K562 (cell line): ENCODE data around the gene DEGS1. TPM values are rescaled to one million over a fixed set of nuclear protein-coding genes. Genes with fewer than 3 reads are reported as not detected.

Experiments used
- ATAC-seq: fragments of 200-7000 bp; cut with Tn5 transposase; 3 replicates; pipeline ENCODE4 v1.9.1; 2020; ENCODE audit warnings: moderate library complexity
- BruUV-seq: library from RNA; stranded (reverse); fragments of 400-500 nt; replicated peaks from 2 replicates; lab custom pipeline; 2021; lab: Mats Ljungman, UMichigan
- CTCF ChIA-PET: fragments of 300-600 bp; formaldehyde crosslinking; extraction: SDS; loops from one replicate; lab custom pipeline; 2021; ENCODE audit warnings: low intra/inter-chr PET ratio; lab: Yijun Ruan, JAX
- POLR2A ChIA-PET: fragments of 300-600, 350-650 bp; sonication (Branson Sonifier 250); formaldehyde crosslinking; extraction: SDS; loops from one replicate; lab custom pipeline; 2021; ENCODE audit warnings: antibody characterized with exemption, inconsistent platforms; lab: Yijun Ruan, JAX
- DNase-seq, 4 experiments: peaks; one replicate each; pipeline versions ENCODE4 v3.0.0 to v3.0.0-alpha.2; 2011 to 2018; ENCODE audit warnings: low spot score in 3 of 4, mixed read lengths in 3 of 4; ENCODE audit errors: extremely low read depth in 1 of 4
- FAIRE-seq: peaks from 2 replicates; lab custom pipeline; 2011; peaks lifted over from hg19 to GRCh38; lab: Jason Lieb, UNC
- H2AFZ ChIP-seq: 2 replicates; pipeline ENCODE4 v1.6.0; 2011; ENCODE audit warnings: low read depth, low read length, control low read depth, inconsistent platforms
- H3K27ac ChIP-seq: fragments of 200-600 bp; 3 replicates; pipeline ENCODE4 v1.8.0; 2011; ENCODE audit warnings: low read depth, mild to moderate bottlenecking, control low read depth, inconsistent platforms, low read length, moderate library complexity, mixed read lengths; ENCODE audit errors: extremely low read depth
- H3K27me3 ChIP-seq, 2 experiments: fragments of 300-600 bp in 1 of 2; 2 replicates in 1 of 2; 3 replicates in 1 of 2; pipeline versions ENCODE4 v1.6.0 to v1.8.0; 2011; ENCODE audit warnings: inconsistent platforms in 2 of 2, low read length in 2 of 2, mild to moderate bottlenecking in 1 of 2, mixed read lengths in 1 of 2, moderate library complexity in 1 of 2; ENCODE audit not compliant: control insufficient read depth in 2 of 2, insufficient read depth in 2 of 2
- H3K36me3 ChIP-seq: fragments of 300-600 bp; 3 replicates; pipeline ENCODE4 v1.8.0; 2011; ENCODE audit warnings: mild to moderate bottlenecking, low read length, inconsistent platforms; ENCODE audit not compliant: control insufficient read depth, insufficient read depth
- H3K4me1 ChIP-seq, 2 experiments: fragments of 200-600 bp in 1 of 2; replicated peaks in 1 of 2; 2 replicates in 1 of 2; 3 replicates in 1 of 2; pipeline versions ENCODE4 v1.5.1 to v1.8.0; 2011; ENCODE audit warnings: inconsistent platforms in 2 of 2, low read length in 2 of 2, mild to moderate bottlenecking in 1 of 2, mixed read lengths in 1 of 2, moderate library complexity in 1 of 2; ENCODE audit not compliant: control insufficient read depth in 2 of 2, insufficient read depth in 2 of 2
- H3K4me2 ChIP-seq: 2 replicates; pipeline ENCODE4 v1.6.1; 2011; ENCODE audit warnings: low read length, control low read depth, inconsistent platforms, mixed read lengths; ENCODE audit not compliant: insufficient read depth
- H3K4me3 ChIP-seq: fragments of 200-600 bp; sonication (generic), shearing (Covaris generic); 2 replicates; pipeline ENCODE4 v1.5.1; 2016; ENCODE audit warnings: control low read depth, inconsistent platforms
- H3K79me2 ChIP-seq: fragments of 200-600 bp; 3 replicates; pipeline ENCODE4 v1.8.0; 2011; ENCODE audit warnings: low read length, inconsistent platforms; ENCODE audit not compliant: control insufficient read depth, insufficient read depth
- H3K9ac ChIP-seq, 2 experiments: 2 replicates each; pipeline versions ENCODE4 v1.6.0 to v1.6.1; 2011; ENCODE audit warnings: low read depth in 2 of 2, low read length in 2 of 2, control low read depth in 1 of 2, inconsistent platforms in 1 of 2, mild to moderate bottlenecking in 1 of 2, mixed read lengths in 1 of 2; ENCODE audit not compliant: insufficient read depth in 1 of 2
- H3K9me1 ChIP-seq: one replicate; pipeline ENCODE4 v1.6.0; 2011; ENCODE audit warnings: inconsistent platforms, mild to moderate bottlenecking, low read length, moderate library complexity; ENCODE audit not compliant: control insufficient read depth, insufficient read depth
- H3K9me3 ChIP-seq: replicated peaks from 2 replicates; pipeline ENCODE4 v1.5.1; 2011; ENCODE audit warnings: low read depth, low read length, inconsistent platforms; ENCODE audit not compliant: control insufficient read depth, insufficient read depth
- H4K20me1 ChIP-seq: replicated peaks from 2 replicates; pipeline ENCODE4 v1.6.1; 2011; ENCODE audit warnings: low read length, inconsistent platforms, mixed read lengths; ENCODE audit not compliant: control insufficient read depth, insufficient read depth
- ATF1 ChIP-seq, 2 experiments: fragments of 450-650 bp in 1 of 2; IDR thresholded peaks; 2 replicates each; pipeline ENCODE4 v1.6.1; 2016; ENCODE audit warnings: missing compliant biosample characterization in 1 of 2, missing genetic modification characterization in 1 of 2
- CHD1 ChIP-seq: fragments of 200-600 bp; sonication (generic); IDR thresholded peaks from one replicate; pipeline ENCODE4 v1.6.1; 2012; ENCODE audit warnings: mild to moderate bottlenecking, moderate library complexity, low read length, inconsistent platforms
- EWSR1 ChIP-seq: fragments of 450-650 bp; IDR thresholded peaks from 2 replicates; pipeline ENCODE4 v1.6.1; 2018; ENCODE audit warnings: borderline replicate concordance, mild to moderate bottlenecking, low read depth, moderate library complexity; ENCODE audit not compliant: partially characterized antibody
- FOXP1 ChIP-seq: sonication (generic); formaldehyde crosslinking; IDR thresholded peaks from 2 replicates; pipeline ENCODE4 v1.8.0; 2022; ENCODE audit warnings: mild to moderate bottlenecking, missing genetic modification reagents
- HCFC1 ChIP-seq: IDR thresholded peaks from 2 replicates; pipeline ENCODE4 v1.6.1; 2012; ENCODE audit warnings: low read depth, low read length, improper control_type of control experiment
- NFIC ChIP-seq: fragments of 450-650 bp; IDR thresholded peaks from 2 replicates; pipeline ENCODE4 v1.6.1; 2017; ENCODE audit warnings: mild to moderate bottlenecking, inconsistent platforms
- NFXL1 ChIP-seq: fragments of 450-650 bp; formaldehyde crosslinking; IDR thresholded peaks from 2 replicates; pipeline ENCODE4 v1.4.0; 2021; ENCODE audit warnings: mild to moderate bottlenecking
- NFYB ChIP-seq: IDR thresholded peaks from 2 replicates; pipeline ENCODE4 v1.6.1; 2011; ENCODE audit warnings: mild to moderate bottlenecking, moderate library complexity; ENCODE audit not compliant: insufficient read length; ENCODE audit errors: extremely low read depth
- SETDB1 ChIP-seq: IDR thresholded peaks from one replicate; pipeline ENCODE4 v1.6.1; 2012; ENCODE audit warnings: low read length, control low read depth, inconsistent platforms
- SPI1 ChIP-seq: IDR thresholded peaks from 2 replicates; pipeline ENCODE4 v1.6.1; 2011; ENCODE audit warnings: low read depth, low read length, control low read depth, borderline replicate concordance
- ZNF609 ChIP-seq: sonication (generic); formaldehyde crosslinking; IDR thresholded peaks from 2 replicates; pipeline ENCODE4 v1.8.1; 2023; ENCODE audit warnings: missing genetic modification reagents, mild to moderate bottlenecking, borderline replicate concordance
- WGBS: fragments of 100-300 bp; shearing (Covaris generic); methylation state at CpG from one replicate; pipeline ENCODE4 v1.1.6; 2016; ENCODE audit warnings: low coverage, mixed read lengths; ENCODE audit not compliant: insufficient coverage; ENCODE audit errors: missing lambda C conversion rate; 5-methylcytosine and 5-hydroxymethylcytosine counted together
- in situ Hi-C: fragments of 300-500 bp; cut with MboI; formaldehyde crosslinking; loops from 4 replicates; pipeline ENCODE4 v1.15.0; 2018; ENCODE audit warnings: inconsistent platforms, mixed read lengths
- intact Hi-C: fragments of 100-400 bp; cut with micrococcal nuclease; formaldehyde crosslinking; loops from 2 replicates; pipeline ENCODE4 v1.14.2; 2022
- polyA plus RNA-seq, 8 experiments: library from polyadenylated mRNA; depleted of rRNA in 4 of 8; stranded (reverse) in 5 of 8; unstranded in 3 of 8; fragments of >200 nt; fragmentation: Nextera tagmentation in 2 of 8; fragmentation: Illumina TruSeq in 1 of 8; extraction: Ambion mirVana in 2 of 8; extraction: Trizol in 1 of 8; gene quantifications; 2 replicates each; pipeline versions ENCODE4 v1.2.1 to v1.2.3, GENCODE V29; 2011 to 2014; ENCODE audit warnings: inconsistent platforms in 1 of 8, missing spikeins in 1 of 8
- total RNA-seq, 7 experiments: library from RNA; depleted of rRNA in 6 of 7; stranded (reverse); fragments of >200 nt in 6 of 7; fragmentation: Illumina TruSeq in 2 of 7; extraction: Trizol in 2 of 7; gene quantifications; 2 replicates each; pipeline versions ENCODE4 v1.2.1 to v1.2.3, GENCODE V29; 2011 to 2021; ENCODE audit warnings: low replicate concordance in 1 of 7
- TF ChIP-seq, protein P1 (sequence below): conservative IDR thresholded peaks from 2 replicates; pipeline ENCODE4 v1.6.1; 2011; ENCODE audit warnings: low read depth, mild to moderate bottlenecking, low read length; ENCODE audit not compliant: control insufficient read depth
- TF ChIP-seq, protein P2 (sequence below): IDR thresholded peaks from 2 replicates; pipeline ENCODE4 v1.6.1; 2011; ENCODE audit not compliant: insufficient read length; ENCODE audit errors: extremely low read depth

The DEGS1 gene
- total and polyA plus RNA-seq, 9 of the 15 experiments (the other 6 are each of a cell fraction or from before 2014, with no cell fraction given), result 12.3 to 95.0 (median 38.8) TPM

GRCh38 chr1:224170748-224171478 lies 12.1 kb upstream of the DEGS1 start:
- intact Hi-C loops, result no loop called here
- Histone ChIP-seq H3K9me3 (peaks cover 3% of the 10 kb centered on the region; the same call in 1 of the 2 replicates), H3K36me3 (no peaks in the 10 kb centered on the region), H3K27ac (no peak overlapping the region), H3K4me2 (no peak overlapping the region), H4K20me1 (no peaks in the 10 kb centered on the region), H3K9me1 (no peaks in the 10 kb centered on the region), H3K4me3 (no peak overlapping the region), H3K9ac (no peak overlapping the region), H2AFZ (no peak overlapping the region), H3K79me2 (no peaks in the 10 kb centered on the region), H3K27me3 (no peaks in the 10 kb centered on the region), H3K4me1 (no peaks in the 10 kb centered on the region; a peak in 2 of 5 replicates)
- FAIRE-seq (no peak), ATAC-seq (peak; percentile 27), DNase-seq (peak in 2 of 4 experiments; percentile 31 to 32)
- WGBS, result 70% methylated on average over 7 of the region's 9 CpGs
- in situ Hi-C loops, result no loop called here
- no TSS peak for BruUV-seq
- ChIA-PET CTCF (no interaction called here), POLR2A (interaction anchor here (0.9 to 2.1 kb wide), 2 partner anchors 8 to 11 kb away, joined by 3 to 9 read pairs; no protein-coding TSS in a partner anchor)
- TF ChIP-seq ATF1 (CRISPR knock-in tag; IDR thresholded peaks at IDR 0.05) (no peak), ATF1 (tag; IDR thresholded peaks at IDR 0.05) (no peak), SPI1 (no peak), FOXP1 (CRISPR knock-in tag) (no peak), NFYB (no peak), HCFC1 (0 out of 2 replicates have a peak, but pooled peaks have one; percentile 17), NFXL1 (no peak), EWSR1 (no peak), SETDB1 (no peak), NFIC (peak; percentile 21; the same call in 1 of the 2 replicates), ZNF609 (no peak), CHD1 (no peak)
- TF ChIP-seq, protein P1, sequence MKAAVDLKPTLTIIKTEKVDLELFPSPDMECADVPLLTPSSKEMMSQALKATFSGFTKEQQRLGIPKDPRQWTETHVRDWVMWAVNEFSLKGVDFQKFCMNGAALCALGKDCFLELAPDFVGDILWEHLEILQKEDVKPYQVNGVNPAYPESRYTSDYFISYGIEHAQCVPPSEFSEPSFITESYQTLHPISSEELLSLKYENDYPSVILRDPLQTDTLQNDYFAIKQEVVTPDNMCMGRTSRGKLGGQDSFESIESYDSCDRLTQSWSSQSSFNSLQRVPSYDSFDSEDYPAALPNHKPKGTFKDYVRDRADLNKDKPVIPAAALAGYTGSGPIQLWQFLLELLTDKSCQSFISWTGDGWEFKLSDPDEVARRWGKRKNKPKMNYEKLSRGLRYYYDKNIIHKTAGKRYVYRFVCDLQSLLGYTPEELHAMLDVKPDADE, result no peak
- TF ChIP-seq, protein P2, sequence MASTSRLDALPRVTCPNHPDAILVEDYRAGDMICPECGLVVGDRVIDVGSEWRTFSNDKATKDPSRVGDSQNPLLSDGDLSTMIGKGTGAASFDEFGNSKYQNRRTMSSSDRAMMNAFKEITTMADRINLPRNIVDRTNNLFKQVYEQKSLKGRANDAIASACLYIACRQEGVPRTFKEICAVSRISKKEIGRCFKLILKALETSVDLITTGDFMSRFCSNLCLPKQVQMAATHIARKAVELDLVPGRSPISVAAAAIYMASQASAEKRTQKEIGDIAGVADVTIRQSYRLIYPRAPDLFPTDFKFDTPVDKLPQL, result no peak
